ENCODE measurements around the gene DGLUCY.

DNA sequence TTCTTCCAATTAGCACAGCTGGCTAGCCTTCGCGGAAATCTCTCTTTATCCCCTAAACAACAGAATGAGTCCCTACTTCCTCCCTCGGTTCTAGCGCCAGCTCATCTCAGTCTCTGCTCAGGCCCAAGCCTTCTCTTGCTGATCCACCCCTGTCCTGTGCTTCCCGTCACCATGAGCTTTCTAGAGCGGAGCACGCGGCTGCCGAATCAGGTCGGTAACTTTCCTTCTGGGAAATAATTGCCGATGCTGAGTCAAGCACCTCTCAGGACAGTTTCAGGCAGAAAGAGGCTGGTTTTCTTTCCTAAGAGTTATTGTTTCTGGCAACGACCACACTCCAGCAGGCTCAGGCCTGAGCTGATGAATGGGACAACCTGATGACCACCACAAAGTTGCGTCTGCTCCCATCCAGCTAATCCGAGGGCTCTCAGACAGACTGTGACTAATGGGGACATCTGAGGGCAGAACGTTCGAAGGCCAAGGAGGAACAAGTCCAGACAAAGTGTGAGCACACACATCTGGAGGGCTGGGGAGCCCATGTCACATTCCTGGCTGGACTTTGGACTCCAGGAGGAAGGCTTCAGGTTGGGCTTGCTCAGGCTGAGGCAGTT lies 144.2 kb downstream of the DGLUCY start:
- no peak for TF ChIP-seq POLR2AphosphoS5 (IDR thresholded peaks at IDR 0.05)
- TF ChIP-seq, protein P1, sequence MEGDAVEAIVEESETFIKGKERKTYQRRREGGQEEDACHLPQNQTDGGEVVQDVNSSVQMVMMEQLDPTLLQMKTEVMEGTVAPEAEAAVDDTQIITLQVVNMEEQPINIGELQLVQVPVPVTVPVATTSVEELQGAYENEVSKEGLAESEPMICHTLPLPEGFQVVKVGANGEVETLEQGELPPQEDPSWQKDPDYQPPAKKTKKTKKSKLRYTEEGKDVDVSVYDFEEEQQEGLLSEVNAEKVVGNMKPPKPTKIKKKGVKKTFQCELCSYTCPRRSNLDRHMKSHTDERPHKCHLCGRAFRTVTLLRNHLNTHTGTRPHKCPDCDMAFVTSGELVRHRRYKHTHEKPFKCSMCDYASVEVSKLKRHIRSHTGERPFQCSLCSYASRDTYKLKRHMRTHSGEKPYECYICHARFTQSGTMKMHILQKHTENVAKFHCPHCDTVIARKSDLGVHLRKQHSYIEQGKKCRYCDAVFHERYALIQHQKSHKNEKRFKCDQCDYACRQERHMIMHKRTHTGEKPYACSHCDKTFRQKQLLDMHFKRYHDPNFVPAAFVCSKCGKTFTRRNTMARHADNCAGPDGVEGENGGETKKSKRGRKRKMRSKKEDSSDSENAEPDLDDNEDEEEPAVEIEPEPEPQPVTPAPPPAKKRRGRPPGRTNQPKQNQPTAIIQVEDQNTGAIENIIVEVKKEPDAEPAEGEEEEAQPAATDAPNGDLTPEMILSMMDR (IDR thresholded peaks at IDR 0.05), result no peak

All from breast epithelium (tissue), 3 donors.